ENCODE data around the gene CELF6. TPM values are rescaled to one million over a fixed set of nuclear protein-coding genes. Genes with fewer than 3 reads are reported as not detected.

CELF6 gene
- total and polyA plus RNA-seq, 2 experiments from 2014 or later, result 0.14 TPM; not detected in 1

DNA sequence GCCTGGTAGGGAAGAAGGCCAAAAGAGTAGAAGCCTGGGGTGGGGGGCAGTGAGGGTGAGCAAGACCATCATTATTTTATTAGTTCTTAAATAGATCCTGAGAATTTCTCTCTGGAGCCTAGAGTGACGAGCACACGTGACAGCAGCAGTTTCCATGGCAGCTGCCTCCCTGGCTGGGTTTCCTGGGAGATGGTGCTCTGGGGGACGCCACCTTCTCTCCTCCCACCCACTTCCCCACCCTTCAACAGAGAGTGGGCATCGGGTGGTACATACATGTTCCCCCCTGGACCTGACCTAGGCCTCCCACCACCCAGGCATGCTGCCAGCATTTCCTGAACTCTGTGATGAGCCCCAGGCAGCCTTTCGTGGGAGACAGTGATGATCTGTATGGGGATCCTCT lies 12.9 kb downstream of the CELF6 start:
- TF ChIP-seq JUNB (IDR thresholded peaks at IDR 0.05; ENCODE audit: unreplicated experiment) (no peak), EZH2 (IDR thresholded peaks at IDR 0.05; ENCODE audit: low read depth, unreplicated experiment) (no peak), STAT1 (IDR thresholded peaks at IDR 0.05; ENCODE audit: unreplicated experiment) (no peak), ETS1 (IDR thresholded peaks at IDR 0.05) (no peak), NANOG (IDR thresholded peaks at IDR 0.05; ENCODE audit: borderline replicate concordance) (no peak), ZNF114 (CRISPR knock-in tag; IDR thresholded peaks at IDR 0.05) (no peak), EZH2phosphoT487 (IDR thresholded peaks at IDR 0.05; ENCODE audit: unreplicated experiment) (no peak), ZNF331 (CRISPR knock-in tag; IDR thresholded peaks at IDR 0.05; ENCODE audit: low read depth) (no peak), CREB1 (CRISPR knock-in tag; IDR thresholded peaks at IDR 0.05; ENCODE audit: low read depth) (no peak), POLR2AphosphoS5 (IDR thresholded peaks at IDR 0.05; ENCODE audit: low read depth) (no peak)
- TF ChIP-seq, protein P1, sequence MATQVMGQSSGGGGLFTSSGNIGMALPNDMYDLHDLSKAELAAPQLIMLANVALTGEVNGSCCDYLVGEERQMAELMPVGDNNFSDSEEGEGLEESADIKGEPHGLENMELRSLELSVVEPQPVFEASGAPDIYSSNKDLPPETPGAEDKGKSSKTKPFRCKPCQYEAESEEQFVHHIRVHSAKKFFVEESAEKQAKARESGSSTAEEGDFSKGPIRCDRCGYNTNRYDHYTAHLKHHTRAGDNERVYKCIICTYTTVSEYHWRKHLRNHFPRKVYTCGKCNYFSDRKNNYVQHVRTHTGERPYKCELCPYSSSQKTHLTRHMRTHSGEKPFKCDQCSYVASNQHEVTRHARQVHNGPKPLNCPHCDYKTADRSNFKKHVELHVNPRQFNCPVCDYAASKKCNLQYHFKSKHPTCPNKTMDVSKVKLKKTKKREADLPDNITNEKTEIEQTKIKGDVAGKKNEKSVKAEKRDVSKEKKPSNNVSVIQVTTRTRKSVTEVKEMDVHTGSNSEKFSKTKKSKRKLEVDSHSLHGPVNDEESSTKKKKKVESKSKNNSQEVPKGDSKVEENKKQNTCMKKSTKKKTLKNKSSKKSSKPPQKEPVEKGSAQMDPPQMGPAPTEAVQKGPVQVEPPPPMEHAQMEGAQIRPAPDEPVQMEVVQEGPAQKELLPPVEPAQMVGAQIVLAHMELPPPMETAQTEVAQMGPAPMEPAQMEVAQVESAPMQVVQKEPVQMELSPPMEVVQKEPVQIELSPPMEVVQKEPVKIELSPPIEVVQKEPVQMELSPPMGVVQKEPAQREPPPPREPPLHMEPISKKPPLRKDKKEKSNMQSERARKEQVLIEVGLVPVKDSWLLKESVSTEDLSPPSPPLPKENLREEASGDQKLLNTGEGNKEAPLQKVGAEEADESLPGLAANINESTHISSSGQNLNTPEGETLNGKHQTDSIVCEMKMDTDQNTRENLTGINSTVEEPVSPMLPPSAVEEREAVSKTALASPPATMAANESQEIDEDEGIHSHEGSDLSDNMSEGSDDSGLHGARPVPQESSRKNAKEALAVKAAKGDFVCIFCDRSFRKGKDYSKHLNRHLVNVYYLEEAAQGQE (IDR thresholded peaks at IDR 0.05; ENCODE audit: unreplicated experiment), result no peak
- TF ChIP-seq, protein P2, sequence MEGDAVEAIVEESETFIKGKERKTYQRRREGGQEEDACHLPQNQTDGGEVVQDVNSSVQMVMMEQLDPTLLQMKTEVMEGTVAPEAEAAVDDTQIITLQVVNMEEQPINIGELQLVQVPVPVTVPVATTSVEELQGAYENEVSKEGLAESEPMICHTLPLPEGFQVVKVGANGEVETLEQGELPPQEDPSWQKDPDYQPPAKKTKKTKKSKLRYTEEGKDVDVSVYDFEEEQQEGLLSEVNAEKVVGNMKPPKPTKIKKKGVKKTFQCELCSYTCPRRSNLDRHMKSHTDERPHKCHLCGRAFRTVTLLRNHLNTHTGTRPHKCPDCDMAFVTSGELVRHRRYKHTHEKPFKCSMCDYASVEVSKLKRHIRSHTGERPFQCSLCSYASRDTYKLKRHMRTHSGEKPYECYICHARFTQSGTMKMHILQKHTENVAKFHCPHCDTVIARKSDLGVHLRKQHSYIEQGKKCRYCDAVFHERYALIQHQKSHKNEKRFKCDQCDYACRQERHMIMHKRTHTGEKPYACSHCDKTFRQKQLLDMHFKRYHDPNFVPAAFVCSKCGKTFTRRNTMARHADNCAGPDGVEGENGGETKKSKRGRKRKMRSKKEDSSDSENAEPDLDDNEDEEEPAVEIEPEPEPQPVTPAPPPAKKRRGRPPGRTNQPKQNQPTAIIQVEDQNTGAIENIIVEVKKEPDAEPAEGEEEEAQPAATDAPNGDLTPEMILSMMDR (conservative IDR thresholded peaks at IDR 0.05; ENCODE audit: low read depth in 2 of 2), result no peak
- TF ChIP-seq, protein P3, sequence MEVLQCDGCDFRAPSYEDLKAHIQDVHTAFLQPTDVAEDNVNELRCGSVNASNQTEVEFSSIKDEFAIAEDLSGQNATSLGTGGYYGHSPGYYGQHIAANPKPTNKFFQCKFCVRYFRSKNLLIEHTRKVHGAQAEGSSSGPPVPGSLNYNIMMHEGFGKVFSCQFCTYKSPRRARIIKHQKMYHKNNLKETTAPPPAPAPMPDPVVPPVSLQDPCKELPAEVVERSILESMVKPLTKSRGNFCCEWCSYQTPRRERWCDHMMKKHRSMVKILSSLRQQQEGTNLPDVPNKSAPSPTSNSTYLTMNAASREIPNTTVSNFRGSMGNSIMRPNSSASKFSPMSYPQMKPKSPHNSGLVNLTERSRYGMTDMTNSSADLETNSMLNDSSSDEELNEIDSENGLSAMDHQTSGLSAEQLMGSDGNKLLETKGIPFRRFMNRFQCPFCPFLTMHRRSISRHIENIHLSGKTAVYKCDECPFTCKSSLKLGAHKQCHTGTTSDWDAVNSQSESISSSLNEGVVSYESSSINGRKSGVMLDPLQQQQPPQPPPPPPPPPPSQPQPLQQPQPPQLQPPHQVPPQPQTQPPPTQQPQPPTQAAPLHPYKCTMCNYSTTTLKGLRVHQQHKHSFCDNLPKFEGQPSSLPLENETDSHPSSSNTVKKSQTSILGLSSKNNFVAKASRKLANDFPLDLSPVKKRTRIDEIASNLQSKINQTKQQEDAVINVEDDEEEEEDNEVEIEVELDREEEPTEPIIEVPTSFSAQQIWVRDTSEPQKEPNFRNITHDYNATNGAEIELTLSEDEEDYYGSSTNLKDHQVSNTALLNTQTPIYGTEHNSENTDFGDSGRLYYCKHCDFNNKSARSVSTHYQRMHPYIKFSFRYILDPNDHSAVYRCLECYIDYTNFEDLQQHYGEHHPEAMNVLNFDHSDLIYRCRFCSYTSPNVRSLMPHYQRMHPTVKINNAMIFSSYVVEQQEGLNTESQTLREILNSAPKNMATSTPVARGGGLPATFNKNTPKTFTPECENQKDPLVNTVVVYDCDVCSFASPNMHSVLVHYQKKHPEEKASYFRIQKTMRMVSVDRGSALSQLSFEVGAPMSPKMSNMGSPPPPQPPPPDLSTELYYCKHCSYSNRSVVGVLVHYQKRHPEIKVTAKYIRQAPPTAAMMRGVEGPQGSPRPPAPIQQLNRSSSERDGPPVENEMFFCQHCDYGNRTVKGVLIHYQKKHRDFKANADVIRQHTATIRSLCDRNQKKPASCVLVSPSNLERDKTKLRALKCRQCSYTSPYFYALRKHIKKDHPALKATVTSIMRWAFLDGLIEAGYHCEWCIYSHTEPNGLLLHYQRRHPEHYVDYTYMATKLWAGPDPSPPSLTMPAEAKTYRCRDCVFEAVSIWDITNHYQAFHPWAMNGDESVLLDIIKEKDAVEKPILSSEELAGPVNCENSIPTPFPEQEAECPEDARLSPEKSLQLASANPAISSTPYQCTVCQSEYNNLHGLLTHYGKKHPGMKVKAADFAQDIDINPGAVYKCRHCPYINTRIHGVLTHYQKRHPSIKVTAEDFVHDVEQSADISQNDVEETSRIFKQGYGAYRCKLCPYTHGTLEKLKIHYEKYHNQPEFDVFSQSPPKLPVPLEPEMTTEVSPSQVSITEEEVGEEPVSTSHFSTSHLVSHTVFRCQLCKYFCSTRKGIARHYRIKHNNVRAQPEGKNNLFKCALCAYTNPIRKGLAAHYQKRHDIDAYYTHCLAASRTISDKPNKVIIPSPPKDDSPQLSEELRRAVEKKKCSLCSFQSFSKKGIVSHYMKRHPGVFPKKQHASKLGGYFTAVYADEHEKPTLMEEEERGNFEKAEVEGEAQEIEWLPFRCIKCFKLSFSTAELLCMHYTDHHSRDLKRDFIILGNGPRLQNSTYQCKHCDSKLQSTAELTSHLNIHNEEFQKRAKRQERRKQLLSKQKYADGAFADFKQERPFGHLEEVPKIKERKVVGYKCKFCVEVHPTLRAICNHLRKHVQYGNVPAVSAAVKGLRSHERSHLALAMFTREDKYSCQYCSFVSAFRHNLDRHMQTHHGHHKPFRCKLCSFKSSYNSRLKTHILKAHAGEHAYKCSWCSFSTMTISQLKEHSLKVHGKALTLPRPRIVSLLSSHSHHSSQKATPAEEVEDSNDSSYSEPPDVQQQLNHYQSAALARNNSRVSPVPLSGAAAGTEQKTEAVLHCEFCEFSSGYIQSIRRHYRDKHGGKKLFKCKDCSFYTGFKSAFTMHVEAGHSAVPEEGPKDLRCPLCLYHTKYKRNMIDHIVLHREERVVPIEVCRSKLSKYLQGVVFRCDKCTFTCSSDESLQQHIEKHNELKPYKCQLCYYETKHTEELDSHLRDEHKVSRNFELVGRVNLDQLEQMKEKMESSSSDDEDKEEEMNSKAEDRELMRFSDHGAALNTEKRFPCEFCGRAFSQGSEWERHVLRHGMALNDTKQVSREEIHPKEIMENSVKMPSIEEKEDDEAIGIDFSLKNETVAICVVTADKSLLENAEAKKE (CRISPR knock-in tag; IDR thresholded peaks at IDR 0.05), result no peak
- Histone ChIP-seq H3K9me2 (ENCODE audit: insufficient read depth) (no peaks in the 10 kb centered on the region), H3K36me3 (ENCODE audit: insufficient read depth) (no peaks in the 10 kb centered on the region), H3K4me3 (no peak overlapping the region), H3K4me1 (ENCODE audit: insufficient read depth) (no peaks in the 10 kb centered on the region), H3K4me2 (no peak overlapping the region), H3F3A (replicated peaks; ENCODE audit: low read depth) (0 out of 2 replicates have a peak, but pooled peaks cover 3% of the 10 kb centered on the region), H4K20me1 (replicated peaks; ENCODE audit: insufficient read depth) (no peaks in the 10 kb centered on the region; the same call in 1 of the 2 replicates), H3K27ac (ENCODE audit: low read depth) (no peak overlapping the region), H2AFZ (no peak overlapping the region), H3K27me3 (ENCODE audit: insufficient read depth) (no peaks in the 10 kb centered on the region), H3K79me2 (replicated peaks; ENCODE audit: insufficient read depth) (no peaks in the 10 kb centered on the region)
- Mint-ChIP-seq H3K27me3 (ENCODE audit: insufficient read depth, low read depth, poor library complexity) (peaks cover 7% of the 10 kb centered on the region), H3K27ac (no peak overlapping the region), H3K4me3 (no peak overlapping the region), H3K36me3 (ENCODE audit: low read depth) (no peaks in the 10 kb centered on the region), H3K9me3 (no peaks in the 10 kb centered on the region), H3K4me1 (no peaks in the 10 kb centered on the region)
- DNase-seq (ENCODE audit: low spot score) (no peak), ATAC-seq (no peak)
